Measurements from ENCODE around the gene GMDS. TPM values are rescaled to one million over a fixed set of nuclear protein-coding genes. Genes with fewer than 3 reads are reported as not detected.

Gene GMDS
- total RNA-seq, 2 experiments from 2014 or later = 13.9 to 16.4 TPM

DNA sequence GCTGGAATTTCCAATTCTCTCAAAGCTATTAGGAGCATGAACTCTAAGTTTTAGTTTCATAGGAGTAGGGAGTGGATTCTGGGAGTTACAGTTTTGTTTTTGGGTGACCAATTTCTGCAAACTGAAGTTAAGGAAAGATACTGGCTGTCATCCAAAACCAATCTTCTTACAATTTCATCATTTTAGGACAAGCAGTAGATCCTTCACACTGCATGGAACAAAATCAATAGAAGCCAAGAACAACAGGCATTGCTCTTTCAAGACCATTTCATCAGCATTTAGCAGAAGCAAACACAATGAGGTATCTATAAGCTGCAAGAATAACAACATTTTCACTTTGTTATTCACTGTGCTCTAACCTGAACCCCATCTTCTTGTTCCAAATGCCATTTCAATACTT is 173.0 kb downstream of the GMDS start:
- no peaks in the 10 kb centered on the region for H3K36me3 ChIP-seq (ENCODE audit: insufficient read depth, low read length)
- intact Hi-C loops (cut with DNase I, micrococcal nuclease) = no loop called here
- Mint-ChIP-seq H3K36me3 (ENCODE audit: low read depth) (peaks cover 15% of the 10 kb centered on the region), H3K27ac (no peak overlapping the region), H3K27me3 (no peaks in the 10 kb centered on the region), H3K4me3 (no peak overlapping the region), H3K9me3 (peaks cover 6% of the 10 kb centered on the region), H3K4me1 (ENCODE audit: low read depth) (no peaks in the 10 kb centered on the region)
- ChIA-PET POLR2A (no interaction called here), CTCF (interaction anchor here (0.7 kb wide), 1 partner anchor 16 kb away, joined by 3 read pairs; no protein-coding TSS in a partner anchor)
- no peak for DNase-seq
- no peak overlapping the region for H3K27ac ChIP-seq (ENCODE audit: low read depth in 1 of 2, low read length in 2 of 2)
- TF ChIP-seq, protein P1, sequence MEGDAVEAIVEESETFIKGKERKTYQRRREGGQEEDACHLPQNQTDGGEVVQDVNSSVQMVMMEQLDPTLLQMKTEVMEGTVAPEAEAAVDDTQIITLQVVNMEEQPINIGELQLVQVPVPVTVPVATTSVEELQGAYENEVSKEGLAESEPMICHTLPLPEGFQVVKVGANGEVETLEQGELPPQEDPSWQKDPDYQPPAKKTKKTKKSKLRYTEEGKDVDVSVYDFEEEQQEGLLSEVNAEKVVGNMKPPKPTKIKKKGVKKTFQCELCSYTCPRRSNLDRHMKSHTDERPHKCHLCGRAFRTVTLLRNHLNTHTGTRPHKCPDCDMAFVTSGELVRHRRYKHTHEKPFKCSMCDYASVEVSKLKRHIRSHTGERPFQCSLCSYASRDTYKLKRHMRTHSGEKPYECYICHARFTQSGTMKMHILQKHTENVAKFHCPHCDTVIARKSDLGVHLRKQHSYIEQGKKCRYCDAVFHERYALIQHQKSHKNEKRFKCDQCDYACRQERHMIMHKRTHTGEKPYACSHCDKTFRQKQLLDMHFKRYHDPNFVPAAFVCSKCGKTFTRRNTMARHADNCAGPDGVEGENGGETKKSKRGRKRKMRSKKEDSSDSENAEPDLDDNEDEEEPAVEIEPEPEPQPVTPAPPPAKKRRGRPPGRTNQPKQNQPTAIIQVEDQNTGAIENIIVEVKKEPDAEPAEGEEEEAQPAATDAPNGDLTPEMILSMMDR (IDR thresholded peaks at IDR 0.05) = no peak
- ATAC-seq (ENCODE audit: poor library complexity) = no peak
- no peak overlapping the region for H3K4me3 ChIP-seq (ENCODE audit: low read length)
- H3K9me3 ChIP-seq (ENCODE audit: control insufficient read depth in 1 of 2, insufficient read depth in 1 of 2, low read length in 2 of 2) = no peaks in the 10 kb centered on the region
- no peaks in the 10 kb centered on the region for H3K4me1 ChIP-seq (ENCODE audit: insufficient read depth, low read length)
- no peaks in the 10 kb centered on the region for H3K27me3 ChIP-seq (ENCODE audit: control insufficient read depth in 1 of 2, insufficient read depth in 2 of 2, low read length in 2 of 2)

DNA sequence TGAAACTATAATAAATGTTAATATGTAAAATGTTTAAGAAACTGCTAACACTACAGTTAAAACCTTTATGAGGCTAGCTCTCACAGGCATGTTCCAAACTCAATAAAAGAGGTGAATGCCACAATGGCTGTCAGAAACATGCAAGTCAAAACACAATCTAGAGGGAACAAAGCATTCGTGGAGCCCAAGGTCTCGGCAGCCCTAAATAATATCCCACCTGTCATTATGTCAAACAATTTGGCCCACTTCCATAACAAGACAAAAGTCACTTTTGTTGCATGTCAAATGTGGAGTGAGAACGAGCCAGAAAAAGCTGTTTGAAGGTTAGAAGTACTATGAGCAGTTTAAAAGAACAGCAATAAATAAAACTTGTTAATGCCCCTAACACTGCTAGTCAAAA is 181.9 kb downstream of the GMDS start:
- TF ChIP-seq, protein P1 (IDR thresholded peaks at IDR 0.05) = no peak
- H3K36me3 Mint-ChIP-seq (ENCODE audit: low read depth) = peaks cover 4% of the 10 kb centered on the region
- ChIA-PET CTCF (no interaction called here), POLR2A (no interaction called here)
- ATAC-seq (ENCODE audit: poor library complexity) (no peak), DNase-seq (no peak)
- no peaks in the 10 kb centered on the region for H3K27me3 Mint-ChIP-seq
- no peak overlapping the region for H3K4me3 Mint-ChIP-seq
- Histone ChIP-seq H3K27ac (ENCODE audit: low read depth in 1 of 2, low read length in 2 of 2) (no peak overlapping the region), H3K4me1 (ENCODE audit: insufficient read depth, low read length) (no peaks in the 10 kb centered on the region), H3K4me3 (ENCODE audit: low read length) (no peak overlapping the region), H3K36me3 (ENCODE audit: insufficient read depth, low read length) (no peaks in the 10 kb centered on the region), H3K27me3 (ENCODE audit: control insufficient read depth in 1 of 2, insufficient read depth in 2 of 2, low read length in 2 of 2) (no peaks in the 10 kb centered on the region), H3K9me3 (ENCODE audit: control insufficient read depth in 1 of 2, insufficient read depth in 1 of 2, low read length in 2 of 2) (no peaks in the 10 kb centered on the region)
- intact Hi-C loops (cut with DNase I, micrococcal nuclease) = no loop called here
- H3K27ac Mint-ChIP-seq = no peak overlapping the region
- no peaks in the 10 kb centered on the region for H3K4me1 Mint-ChIP-seq (ENCODE audit: low read depth)
- H3K9me3 Mint-ChIP-seq = no peaks in the 10 kb centered on the region

DNA sequence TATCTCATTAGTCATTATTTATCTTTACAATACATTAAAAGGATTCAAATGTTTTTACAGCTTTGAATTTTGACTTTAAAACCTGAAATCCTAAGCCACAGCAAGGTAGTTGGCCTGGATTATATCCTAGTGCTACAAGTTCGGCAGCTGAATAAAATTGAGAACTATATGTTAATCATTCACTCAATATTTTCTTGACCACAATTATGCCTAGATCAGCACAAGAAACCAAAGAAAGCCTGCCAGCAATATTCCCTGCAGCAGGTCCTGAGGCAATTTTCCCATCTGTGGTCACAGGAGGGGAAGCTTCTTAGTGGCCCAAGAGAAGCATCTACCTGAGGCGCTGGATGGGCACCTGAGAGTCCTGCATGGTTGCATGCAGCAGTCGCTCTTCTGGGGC is 183.5 kb downstream of the GMDS start:
- DNase-seq = no peak
- intact Hi-C loops (cut with DNase I, micrococcal nuclease) = no loop called here
- H3K36me3 Mint-ChIP-seq (ENCODE audit: low read depth) = peaks cover 4% of the 10 kb centered on the region
- Histone ChIP-seq H3K36me3 (ENCODE audit: insufficient read depth, low read length) (no peaks in the 10 kb centered on the region), H3K4me3 (ENCODE audit: low read length) (no peak overlapping the region), H3K9me3 (ENCODE audit: control insufficient read depth in 1 of 2, insufficient read depth in 1 of 2, low read length in 2 of 2) (no peaks in the 10 kb centered on the region), H3K27me3 (ENCODE audit: control insufficient read depth in 1 of 2, insufficient read depth in 2 of 2, low read length in 2 of 2) (no peaks in the 10 kb centered on the region), H3K4me1 (ENCODE audit: insufficient read depth, low read length) (no peaks in the 10 kb centered on the region), H3K27ac (ENCODE audit: low read depth in 1 of 2, low read length in 2 of 2) (no peak overlapping the region)
- H3K27me3 Mint-ChIP-seq = no peaks in the 10 kb centered on the region
- ATAC-seq (ENCODE audit: poor library complexity) = no peak
- H3K4me1 Mint-ChIP-seq (ENCODE audit: low read depth) = no peaks in the 10 kb centered on the region
- TF ChIP-seq, protein P1 (IDR thresholded peaks at IDR 0.05) = no peak
- ChIA-PET CTCF (no interaction called here), POLR2A (no interaction called here)
- no peak overlapping the region for H3K27ac Mint-ChIP-seq
- no peak overlapping the region for H3K4me3 Mint-ChIP-seq
- H3K9me3 Mint-ChIP-seq = no peaks in the 10 kb centered on the region

Data from CD4-positive, alpha-beta T cell (primary cell).